ENCODE data around the gene TFF3.

GRCh38 chr21:42344631-42345030, 29.4 kb upstream of the TFF3 start:
- no peak for TF ChIP-seq CTCF (IDR thresholded peaks at IDR 0.05)
- no peak for TF ChIP-seq POLR2AphosphoS5 (IDR thresholded peaks at IDR 0.05; ENCODE audit: insufficient read depth in 1 of 2, low read depth in 1 of 2)
- TF ChIP-seq POLR2A (IDR thresholded peaks at IDR 0.05): no peak
